GM12865 (cell line): ENCODE measurements around the gene POLDIP2.

Experiments used
- DNase-seq: peaks from one replicate; pipeline ENCODE4 v3.0.0; 2010; ENCODE audit warnings: low read depth
- H3K4me3 ChIP-seq: 2 replicates; pipeline ENCODE4 v1.5.1; 2011; ENCODE audit warnings: mild to moderate bottlenecking, low read depth, low read length, control low read depth
- TF ChIP-seq, protein P1 (sequence below): IDR thresholded peaks from 2 replicates; pipeline ENCODE4 v1.5.1; 2011; ENCODE audit warnings: low read length, control low read depth, low read depth, inconsistent platforms; ENCODE audit not compliant: insufficient read depth; ENCODE audit errors: missing control alignments

The POLDIP2 gene

DNA sequence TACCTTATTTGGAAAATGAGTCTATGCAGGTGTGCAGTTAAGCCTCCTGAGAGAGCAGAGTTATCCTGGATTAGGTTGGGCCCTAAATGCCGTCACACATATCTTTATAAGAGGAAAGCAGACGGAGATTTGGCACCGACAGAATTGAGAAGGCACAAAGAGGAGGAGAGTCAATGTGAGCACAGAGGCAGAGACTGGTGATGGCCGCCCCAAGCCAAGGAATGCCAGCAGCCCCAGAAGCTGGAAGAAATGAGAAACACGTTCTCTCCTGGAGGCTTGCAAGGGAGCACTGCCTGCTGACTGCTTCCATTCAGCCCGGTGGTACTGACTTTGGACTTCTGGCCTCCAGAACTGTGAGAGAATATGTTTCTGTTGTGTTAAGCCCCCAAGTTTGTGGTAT lies 45.5 kb upstream of the POLDIP2 start:
- TF ChIP-seq, protein P1, sequence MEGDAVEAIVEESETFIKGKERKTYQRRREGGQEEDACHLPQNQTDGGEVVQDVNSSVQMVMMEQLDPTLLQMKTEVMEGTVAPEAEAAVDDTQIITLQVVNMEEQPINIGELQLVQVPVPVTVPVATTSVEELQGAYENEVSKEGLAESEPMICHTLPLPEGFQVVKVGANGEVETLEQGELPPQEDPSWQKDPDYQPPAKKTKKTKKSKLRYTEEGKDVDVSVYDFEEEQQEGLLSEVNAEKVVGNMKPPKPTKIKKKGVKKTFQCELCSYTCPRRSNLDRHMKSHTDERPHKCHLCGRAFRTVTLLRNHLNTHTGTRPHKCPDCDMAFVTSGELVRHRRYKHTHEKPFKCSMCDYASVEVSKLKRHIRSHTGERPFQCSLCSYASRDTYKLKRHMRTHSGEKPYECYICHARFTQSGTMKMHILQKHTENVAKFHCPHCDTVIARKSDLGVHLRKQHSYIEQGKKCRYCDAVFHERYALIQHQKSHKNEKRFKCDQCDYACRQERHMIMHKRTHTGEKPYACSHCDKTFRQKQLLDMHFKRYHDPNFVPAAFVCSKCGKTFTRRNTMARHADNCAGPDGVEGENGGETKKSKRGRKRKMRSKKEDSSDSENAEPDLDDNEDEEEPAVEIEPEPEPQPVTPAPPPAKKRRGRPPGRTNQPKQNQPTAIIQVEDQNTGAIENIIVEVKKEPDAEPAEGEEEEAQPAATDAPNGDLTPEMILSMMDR: no peak
- no peak for DNase-seq
- H3K4me3 ChIP-seq: no peak overlapping the region

DNA sequence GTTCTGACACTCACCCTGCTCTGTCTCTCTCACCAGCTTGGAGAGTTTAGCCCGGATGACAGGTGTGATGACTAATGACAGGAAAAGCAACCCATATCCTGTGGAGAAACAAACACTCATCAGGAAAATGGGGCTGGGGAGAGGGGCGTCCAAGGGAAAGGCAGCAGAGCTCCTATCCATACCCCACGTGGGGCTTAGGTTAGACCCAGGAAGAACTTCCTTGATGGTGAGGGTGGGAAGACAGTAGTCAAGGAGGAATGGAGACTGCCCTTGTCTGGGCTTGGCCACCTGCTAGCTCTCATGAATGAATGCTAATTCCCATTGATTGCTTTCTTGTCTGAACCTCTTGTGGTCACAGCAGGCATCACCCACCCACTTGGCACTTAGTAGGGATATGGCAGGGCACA lies 44.9 kb upstream of the POLDIP2 start:
- TF ChIP-seq, protein P1: no peak
- DNase-seq: no peak

DNA sequence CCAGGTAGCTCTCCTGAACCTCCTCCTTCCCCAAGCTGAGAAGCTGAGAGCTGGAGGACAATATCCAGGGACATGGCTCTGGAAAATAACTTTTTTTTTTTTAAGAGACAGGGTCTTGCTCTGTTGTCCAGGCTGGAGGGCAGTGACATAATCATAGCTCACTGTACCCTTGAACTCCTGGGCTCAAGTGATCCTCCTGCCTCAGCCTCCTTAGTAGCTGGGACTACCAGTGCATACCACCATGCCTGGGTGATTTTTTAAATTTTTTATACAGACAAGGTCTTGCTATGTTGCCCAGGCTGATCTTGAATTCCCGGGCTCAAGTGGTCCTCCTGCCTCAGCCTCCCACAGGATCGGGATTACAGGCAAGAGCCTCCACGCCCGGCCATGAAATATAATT lies 42.5 kb upstream of the POLDIP2 start:
- TF ChIP-seq, protein P1: no peak
- no peak for DNase-seq
- no peak overlapping the region for H3K4me3 ChIP-seq

More for the DNA sequence above, 44.9 kb upstream of the POLDIP2 start:
- no peak overlapping the region for H3K4me3 ChIP-seq

DNA sequence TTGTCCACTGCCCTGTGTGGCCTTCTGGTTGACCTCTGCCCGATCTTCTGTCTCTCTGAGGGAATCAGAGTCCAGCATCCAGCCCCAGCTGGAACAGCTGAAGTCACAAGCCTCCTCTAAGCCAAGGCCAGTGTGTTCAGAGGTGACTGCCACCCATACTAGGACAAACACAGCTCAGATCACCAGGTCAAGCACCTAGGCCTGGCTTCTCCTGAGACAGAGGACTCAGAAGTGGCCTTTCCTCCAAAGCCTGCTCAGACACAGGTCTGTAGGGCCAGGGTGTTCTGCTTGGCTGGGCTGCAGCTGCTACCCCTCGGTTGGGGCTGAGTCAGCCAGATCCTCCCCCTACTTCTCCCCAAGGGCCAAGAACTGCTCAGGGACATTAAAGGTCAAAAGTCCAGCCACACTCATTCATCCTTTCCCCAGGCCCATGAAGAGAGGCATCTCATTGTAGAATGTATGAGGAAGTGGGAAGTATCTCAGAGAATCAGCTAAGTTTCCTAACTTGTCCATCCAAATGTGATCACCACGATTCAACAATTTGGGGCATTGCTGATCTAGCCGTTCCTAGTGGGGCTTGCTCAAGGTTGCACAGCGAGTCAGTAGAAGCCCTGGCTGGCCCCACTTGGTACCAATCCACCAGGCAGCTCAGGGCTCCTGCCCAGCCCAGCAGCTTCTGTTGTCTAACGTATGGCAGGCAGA lies 41.1 kb upstream of the POLDIP2 start:
- DNase-seq: no peak
- TF ChIP-seq, protein P1: no peak
- H3K4me3 ChIP-seq: no peak overlapping the region

DNA sequence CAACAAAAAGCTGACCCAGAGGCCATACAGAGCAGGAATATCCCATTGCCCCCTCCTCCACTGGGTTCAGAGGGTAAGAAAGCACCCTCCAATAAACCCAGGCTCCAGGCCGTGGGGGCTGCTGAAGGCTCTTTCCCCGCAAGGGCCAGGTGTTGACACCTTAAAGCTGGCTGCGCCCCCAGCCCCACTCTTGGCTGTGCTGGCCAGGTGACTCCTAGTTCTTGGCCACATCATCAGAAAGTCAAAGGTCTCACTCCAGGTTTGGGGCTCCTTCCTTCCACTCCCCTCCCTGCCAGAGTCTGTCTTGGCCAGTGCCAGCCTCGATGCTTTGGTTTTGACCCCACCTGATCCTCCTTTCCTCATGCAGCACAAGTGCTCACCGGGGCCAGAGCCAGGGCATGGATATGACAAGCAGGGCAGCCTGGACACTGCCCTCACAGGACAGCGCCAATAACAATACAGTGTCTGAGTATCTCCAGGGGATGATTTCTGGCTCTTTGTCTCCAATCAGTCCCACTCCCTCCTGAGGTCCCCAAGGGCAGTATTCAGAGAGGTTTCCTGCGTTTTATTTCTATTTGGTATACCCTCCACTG lies 40.5 kb upstream of the POLDIP2 start:
- no peak overlapping the region for H3K4me3 ChIP-seq
- no peak for DNase-seq
- TF ChIP-seq, protein P1: no peak

DNA sequence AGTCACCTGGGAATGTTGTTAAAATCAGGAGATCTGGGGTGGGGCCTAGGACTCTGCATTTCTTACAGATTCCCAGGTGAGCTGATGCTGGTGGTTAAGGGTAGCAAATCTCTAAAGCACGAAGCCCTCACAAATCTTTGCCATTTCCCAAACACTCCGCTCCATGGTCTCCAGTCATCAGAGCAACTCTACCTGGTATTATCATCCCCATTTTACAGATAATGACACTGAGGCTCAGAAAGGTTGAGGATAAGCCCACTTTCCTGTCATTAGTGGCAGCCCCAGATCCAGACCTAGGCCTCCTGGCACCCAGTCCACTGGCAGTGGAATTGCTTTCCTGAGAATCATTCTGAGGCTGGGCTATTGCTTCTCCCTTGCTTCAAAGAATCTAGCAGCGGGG lies 39.9 kb upstream of the POLDIP2 start:
- TF ChIP-seq, protein P1: no peak
- H3K4me3 ChIP-seq: no peak overlapping the region
- DNase-seq: no peak
